ENCODE data around the gene GALNT18. TPM values are rescaled to one million over a fixed set of nuclear protein-coding genes. Genes with fewer than 3 reads are reported as not detected.

GALNT18 gene
- total RNA-seq, 1 donor from 2014 or later, result 38.4 TPM

GRCh38 chr11:11563200-11563975 is 58.4 kb downstream of the GALNT18 start:
- Mint-ChIP-seq H3K27ac (ENCODE audit: unreplicated experiment) (no peak overlapping the region), H3K36me3 (ENCODE audit: low read depth) (peaks cover 4% of the 10 kb centered on the region), H3K9me3 (ENCODE audit: low read depth) (no peaks in the 10 kb centered on the region), H3K4me3 (ENCODE audit: unreplicated experiment) (no peak overlapping the region), H3K4me1 (ENCODE audit: low read depth) (peaks cover 24% of the 10 kb centered on the region), H3K27me3 (ENCODE audit: low read depth) (peaks cover 8% of the 10 kb centered on the region)
- no peak for DNase-seq (ENCODE audit: low spot score)
- TF ChIP-seq CTCF (IDR thresholded peaks at IDR 0.05), result no peak

- Mint-ChIP-seq H3K27me3 (ENCODE audit: low read depth) (peaks cover 8% of the 10 kb centered on the region), H3K27ac (ENCODE audit: unreplicated experiment) (no peak overlapping the region), H3K4me3 (ENCODE audit: unreplicated experiment) (no peak overlapping the region), H3K36me3 (ENCODE audit: low read depth) (peaks cover 4% of the 10 kb centered on the region), H3K9me3 (ENCODE audit: low read depth) (no peaks in the 10 kb centered on the region), H3K4me1 (ENCODE audit: low read depth) (peaks cover 18% of the 10 kb centered on the region)
- TF ChIP-seq CTCF (IDR thresholded peaks at IDR 0.05), result no peak
- no peak for DNase-seq (ENCODE audit: low spot score)
Observed at GRCh38 chr11:11561991-11562390, 59.8 kb downstream of the GALNT18 start.

- no peak overlapping the region for H3K4me3 Mint-ChIP-seq (ENCODE audit: unreplicated experiment)
- H3K9me3 Mint-ChIP-seq (ENCODE audit: low read depth), result no peaks in the 10 kb centered on the region
- no peak overlapping the region for H3K27ac Mint-ChIP-seq (ENCODE audit: unreplicated experiment)
- DNase-seq (ENCODE audit: low spot score), result no peak
- H3K36me3 Mint-ChIP-seq (ENCODE audit: low read depth), result no peaks in the 10 kb centered on the region
- no peak for TF ChIP-seq CTCF (IDR thresholded peaks at IDR 0.05)
- H3K27me3 Mint-ChIP-seq (ENCODE audit: low read depth), result peaks cover 10% of the 10 kb centered on the region
- peaks cover 11% of the 10 kb centered on the region for H3K4me1 Mint-ChIP-seq (ENCODE audit: low read depth)
Observed at GRCh38 chr11:11558826-11559225, 63.0 kb downstream of the GALNT18 start.

GRCh38 chr11:11558396-11558795 is 63.4 kb downstream of the GALNT18 start:
- Mint-ChIP-seq H3K36me3 (ENCODE audit: low read depth) (no peaks in the 10 kb centered on the region), H3K4me1 (ENCODE audit: low read depth) (peaks cover 7% of the 10 kb centered on the region), H3K27me3 (ENCODE audit: low read depth) (peaks cover 10% of the 10 kb centered on the region), H3K27ac (ENCODE audit: unreplicated experiment) (no peak overlapping the region), H3K4me3 (ENCODE audit: unreplicated experiment) (no peak overlapping the region), H3K9me3 (ENCODE audit: low read depth) (no peaks in the 10 kb centered on the region)
- no peak for DNase-seq (ENCODE audit: low spot score)
- TF ChIP-seq CTCF (IDR thresholded peaks at IDR 0.05), result no peak

GRCh38 chr11:11555208-11555607 is 66.6 kb downstream of the GALNT18 start:
- TF ChIP-seq CTCF (IDR thresholded peaks at IDR 0.05), result no peak
- H3K27me3 Mint-ChIP-seq (ENCODE audit: low read depth), result peaks cover 8% of the 10 kb centered on the region
- H3K4me1 Mint-ChIP-seq (ENCODE audit: low read depth), result no peaks in the 10 kb centered on the region
- no peak for DNase-seq (ENCODE audit: low spot score)
- peaks cover 1% of the 10 kb centered on the region for H3K36me3 Mint-ChIP-seq (ENCODE audit: low read depth)
- no peak overlapping the region for H3K27ac Mint-ChIP-seq (ENCODE audit: unreplicated experiment)
- H3K9me3 Mint-ChIP-seq (ENCODE audit: low read depth), result no peaks in the 10 kb centered on the region
- no peak overlapping the region for H3K4me3 Mint-ChIP-seq (ENCODE audit: unreplicated experiment)
